HG02884 (cell line): Measurements from ENCODE around the gene CAPSL.
"Not testable (repeated sequence)": the region's sequence is repeated elsewhere in the genome, so short reads cannot be mapped to it uniquely, and the experiment has no call there.

Experiments
- ATAC-seq: cut with Tn5 transposase; IDR thresholded peaks from one replicate; pipeline ENCODE4 v1.9.1; 2021; ENCODE audit warnings: mild to moderate bottlenecking, moderate library complexity; ENCODE audit not compliant: unreplicated experiment

The CAPSL gene

GRCh38 chr5:35908814-35909213 is 29.6 kb downstream of the CAPSL start:
- no peak for ATAC-seq

- no peak for ATAC-seq
Measured at GRCh38 chr5:35908228-35908627, 30.2 kb downstream of the CAPSL start.

- peak; percentile 57 for ATAC-seq
Measured at GRCh38 chr5:35904443-35905132, 33.8 kb downstream of the CAPSL start.

- no peak for ATAC-seq
Measured at GRCh38 chr5:35903631-35904203, 34.7 kb downstream of the CAPSL start.

- peak; percentile 59 for ATAC-seq
Measured at GRCh38 chr5:35902046-35902672, 36.3 kb downstream of the CAPSL start.

GRCh38 chr5:35900972-35901695 is 37.3 kb downstream of the CAPSL start:
- ATAC-seq: no peak

- peak; percentile 32 for ATAC-seq
Measured at GRCh38 chr5:35899800-35900199, 38.6 kb downstream of the CAPSL start.

GRCh38 chr5:35898952-35899660 is 39.3 kb downstream of the CAPSL start:
- no peak for ATAC-seq

- no peak for ATAC-seq
Measured at GRCh38 chr5:35894131-35894530, 44.3 kb downstream of the CAPSL start.

- ATAC-seq: not testable (repeated sequence)
Measured at GRCh38 chr5:35892799-35893198, 45.6 kb downstream of the CAPSL start.

- no peak for ATAC-seq
Measured at GRCh38 chr5:35890021-35891020, 48.1 kb downstream of the CAPSL start.

- no peak for ATAC-seq
Measured at GRCh38 chr5:35887321-35888100, 50.9 kb downstream of the CAPSL start.

- no peak for ATAC-seq
Measured at GRCh38 chr5:35886381-35886780, 52.0 kb downstream of the CAPSL start.

- ATAC-seq: peak; percentile 40
Measured at GRCh38 chr5:35884773-35885172, 53.6 kb downstream of the CAPSL start.

- ATAC-seq: peak; percentile 93
Measured at GRCh38 chr5:35884191-35884769, 54.1 kb downstream of the CAPSL start.

- ATAC-seq: no peak
Measured at GRCh38 chr5:35881758-35882157, 56.7 kb downstream of the CAPSL start.

- ATAC-seq: no peak
Measured at GRCh38 chr5:35880156-35880555, 58.3 kb downstream of the CAPSL start.

- ATAC-seq: no peak
Measured at GRCh38 chr5:35879649-35880048, 58.8 kb downstream of the CAPSL start.

- no peak for ATAC-seq
Measured at GRCh38 chr5:35879096-35879495, 59.3 kb downstream of the CAPSL start.
